ENCODE measurements around the gene GALNT17. TPM values are rescaled to one million over a fixed set of nuclear protein-coding genes. Genes with fewer than 3 reads are reported as not detected.

The GALNT17 gene
- total RNA-seq, 2 experiments from 2014 or later = not detected

DNA sequence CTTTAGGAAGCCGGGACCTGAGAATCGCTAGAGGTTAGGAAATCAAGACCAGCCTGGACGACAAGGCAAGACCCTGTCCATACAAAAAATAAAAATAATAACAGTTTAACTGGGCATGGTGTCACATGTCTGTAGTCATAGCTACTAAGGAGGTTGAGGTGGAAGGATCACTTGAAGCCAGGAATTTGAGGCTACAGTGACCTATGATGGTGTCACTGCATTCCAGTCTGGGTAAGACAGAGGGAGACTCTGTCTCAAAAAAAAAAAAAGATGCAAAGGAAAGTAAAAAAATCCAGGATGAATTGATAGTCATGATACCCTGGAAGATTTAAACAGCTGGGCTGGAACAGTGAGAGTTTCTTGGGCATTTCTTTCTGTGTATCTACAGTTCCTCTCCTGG, 463.2 kb downstream of the GALNT17 start:
- H3K4me1 Mint-ChIP-seq (ENCODE audit: low read depth) = no peaks in the 10 kb centered on the region
- H3K4me1 ChIP-seq (ENCODE audit: insufficient read depth, low read length) = no peaks in the 10 kb centered on the region
- DNase-seq (no peak), ATAC-seq (ENCODE audit: poor library complexity) (no peak)
- H3K27ac ChIP-seq (ENCODE audit: low read depth in 1 of 2, low read length in 2 of 2) = no peak overlapping the region
- no peaks in the 10 kb centered on the region for H3K27me3 Mint-ChIP-seq
- no peak overlapping the region for H3K4me3 Mint-ChIP-seq
- ChIA-PET CTCF (no interaction called here), POLR2A (no interaction called here)
- no peak overlapping the region for H3K27ac Mint-ChIP-seq
- no peaks in the 10 kb centered on the region for H3K27me3 ChIP-seq (ENCODE audit: control insufficient read depth in 1 of 2, insufficient read depth in 2 of 2, low read length in 2 of 2)
- H3K36me3 Mint-ChIP-seq (ENCODE audit: low read depth) = no peaks in the 10 kb centered on the region
- peaks cover 3% of the 10 kb centered on the region for H3K9me3 Mint-ChIP-seq
- H3K4me3 ChIP-seq (ENCODE audit: low read length) = no peak overlapping the region
- no peaks in the 10 kb centered on the region for H3K36me3 ChIP-seq (ENCODE audit: insufficient read depth, low read length)
- peaks cover 0 to 18% of the 10 kb centered on the region in 2 experiments for H3K9me3 ChIP-seq (ENCODE audit: control insufficient read depth in 1 of 2, insufficient read depth in 1 of 2, low read length in 2 of 2)
- TF ChIP-seq, protein P1, sequence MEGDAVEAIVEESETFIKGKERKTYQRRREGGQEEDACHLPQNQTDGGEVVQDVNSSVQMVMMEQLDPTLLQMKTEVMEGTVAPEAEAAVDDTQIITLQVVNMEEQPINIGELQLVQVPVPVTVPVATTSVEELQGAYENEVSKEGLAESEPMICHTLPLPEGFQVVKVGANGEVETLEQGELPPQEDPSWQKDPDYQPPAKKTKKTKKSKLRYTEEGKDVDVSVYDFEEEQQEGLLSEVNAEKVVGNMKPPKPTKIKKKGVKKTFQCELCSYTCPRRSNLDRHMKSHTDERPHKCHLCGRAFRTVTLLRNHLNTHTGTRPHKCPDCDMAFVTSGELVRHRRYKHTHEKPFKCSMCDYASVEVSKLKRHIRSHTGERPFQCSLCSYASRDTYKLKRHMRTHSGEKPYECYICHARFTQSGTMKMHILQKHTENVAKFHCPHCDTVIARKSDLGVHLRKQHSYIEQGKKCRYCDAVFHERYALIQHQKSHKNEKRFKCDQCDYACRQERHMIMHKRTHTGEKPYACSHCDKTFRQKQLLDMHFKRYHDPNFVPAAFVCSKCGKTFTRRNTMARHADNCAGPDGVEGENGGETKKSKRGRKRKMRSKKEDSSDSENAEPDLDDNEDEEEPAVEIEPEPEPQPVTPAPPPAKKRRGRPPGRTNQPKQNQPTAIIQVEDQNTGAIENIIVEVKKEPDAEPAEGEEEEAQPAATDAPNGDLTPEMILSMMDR (IDR thresholded peaks at IDR 0.05) = no peak
- intact Hi-C loops (cut with DNase I, micrococcal nuclease) = no loop called here

- H3K9me3 ChIP-seq (ENCODE audit: control insufficient read depth in 1 of 2, insufficient read depth in 1 of 2, low read length in 2 of 2) = no peaks in the 10 kb centered on the region
- no peak overlapping the region for H3K27ac ChIP-seq (ENCODE audit: low read depth in 1 of 2, low read length in 2 of 2)
- H3K36me3 ChIP-seq (ENCODE audit: insufficient read depth, low read length) = no peaks in the 10 kb centered on the region
- no peaks in the 10 kb centered on the region for H3K36me3 Mint-ChIP-seq (ENCODE audit: low read depth)
- no peak overlapping the region for H3K27ac Mint-ChIP-seq
- ChIA-PET POLR2A (no interaction called here), CTCF (no interaction called here)
- TF ChIP-seq, protein P1 (IDR thresholded peaks at IDR 0.05) = no peak
- H3K4me3 ChIP-seq (ENCODE audit: low read length) = no peak overlapping the region
- H3K4me3 Mint-ChIP-seq = no peak overlapping the region
- DNase-seq = no peak
- no peaks in the 10 kb centered on the region for H3K4me1 Mint-ChIP-seq (ENCODE audit: low read depth)
- peaks cover 8% of the 10 kb centered on the region for H3K9me3 Mint-ChIP-seq
- no peaks in the 10 kb centered on the region for H3K4me1 ChIP-seq (ENCODE audit: insufficient read depth, low read length)
- H3K27me3 Mint-ChIP-seq = peaks cover 8% of the 10 kb centered on the region
- intact Hi-C loops (cut with DNase I, micrococcal nuclease) = no loop called here
- no peaks in the 10 kb centered on the region for H3K27me3 ChIP-seq (ENCODE audit: control insufficient read depth in 1 of 2, insufficient read depth in 2 of 2, low read length in 2 of 2)
- no peak for ATAC-seq (ENCODE audit: poor library complexity)
These were observed 466.6 kb downstream of the GALNT17 start for GRCh38 chr7:71598553-71598952.

DNA sequence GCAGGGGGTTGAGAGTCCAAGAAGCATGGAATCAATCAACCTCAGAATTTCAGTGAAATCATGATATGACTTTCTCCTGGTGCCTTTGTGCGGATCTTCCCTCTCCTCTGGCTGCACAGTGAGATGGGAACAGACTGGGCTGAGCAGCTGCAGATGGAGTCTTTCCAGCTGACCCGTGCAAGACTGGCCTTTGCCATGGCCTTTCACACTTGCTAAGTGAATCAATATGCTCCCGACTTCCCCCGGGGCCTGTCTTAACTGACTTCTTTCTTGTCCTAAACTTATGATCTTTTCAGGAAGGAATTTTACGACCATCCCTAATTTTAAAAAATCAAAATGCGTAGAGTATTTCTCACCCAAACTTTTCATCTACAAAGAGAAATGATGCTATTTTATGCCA, 469.9 kb downstream of the GALNT17 start:
- ChIA-PET CTCF (no interaction called here), POLR2A (no interaction called here)
- Mint-ChIP-seq H3K27ac (no peak overlapping the region), H3K4me3 (no peak overlapping the region), H3K36me3 (ENCODE audit: low read depth) (no peaks in the 10 kb centered on the region), H3K4me1 (ENCODE audit: low read depth) (no peaks in the 10 kb centered on the region), H3K9me3 (peaks cover 4% of the 10 kb centered on the region), H3K27me3 (peaks cover 8% of the 10 kb centered on the region)
- no peaks in the 10 kb centered on the region for H3K4me1 ChIP-seq (ENCODE audit: insufficient read depth, low read length)
- H3K9me3 ChIP-seq (ENCODE audit: control insufficient read depth in 1 of 2, insufficient read depth in 1 of 2, low read length in 2 of 2) = no peaks in the 10 kb centered on the region
- intact Hi-C loops (cut with DNase I, micrococcal nuclease) = no loop called here
- H3K27me3 ChIP-seq (ENCODE audit: control insufficient read depth in 1 of 2, insufficient read depth in 2 of 2, low read length in 2 of 2) = no peaks in the 10 kb centered on the region
- ATAC-seq (ENCODE audit: poor library complexity) = no peak
- H3K4me3 ChIP-seq (ENCODE audit: low read length) = no peak overlapping the region
- no peaks in the 10 kb centered on the region for H3K36me3 ChIP-seq (ENCODE audit: insufficient read depth, low read length)
- TF ChIP-seq, protein P1 (IDR thresholded peaks at IDR 0.05) = no peak
- DNase-seq = no peak
- H3K27ac ChIP-seq (ENCODE audit: low read depth in 1 of 2, low read length in 2 of 2) = no peak overlapping the region
